ENCODE data around the gene LRP8.

- TF ChIP-seq REST (IDR thresholded peaks at IDR 0.05; ENCODE audit: unreplicated experiment) (no peak), CTCF (conservative IDR thresholded peaks at IDR 0.05; ENCODE audit: low read depth in 2 of 2) (no peak), EZH2phosphoT487 (IDR thresholded peaks at IDR 0.05; ENCODE audit: unreplicated experiment) (no peak), EZH2 (IDR thresholded peaks at IDR 0.05; ENCODE audit: low read depth, unreplicated experiment) (no peak), POLR2AphosphoS5 (IDR thresholded peaks at IDR 0.05; ENCODE audit: low read depth) (no peak), JUNB (IDR thresholded peaks at IDR 0.05; ENCODE audit: unreplicated experiment) (no peak), ZNF114 (CRISPR knock-in tag; IDR thresholded peaks at IDR 0.05) (no peak)
Observed at GRCh38 chr1:53334312-53334711, 6.4 kb upstream of the LRP8 start.
